ENCODE results near the gene MOV10L1.
"Not testable (repeated sequence)": the region's sequence is repeated elsewhere in the genome, so short reads cannot be mapped to it uniquely, and the experiment has no call there.

MOV10L1 gene

DNA sequence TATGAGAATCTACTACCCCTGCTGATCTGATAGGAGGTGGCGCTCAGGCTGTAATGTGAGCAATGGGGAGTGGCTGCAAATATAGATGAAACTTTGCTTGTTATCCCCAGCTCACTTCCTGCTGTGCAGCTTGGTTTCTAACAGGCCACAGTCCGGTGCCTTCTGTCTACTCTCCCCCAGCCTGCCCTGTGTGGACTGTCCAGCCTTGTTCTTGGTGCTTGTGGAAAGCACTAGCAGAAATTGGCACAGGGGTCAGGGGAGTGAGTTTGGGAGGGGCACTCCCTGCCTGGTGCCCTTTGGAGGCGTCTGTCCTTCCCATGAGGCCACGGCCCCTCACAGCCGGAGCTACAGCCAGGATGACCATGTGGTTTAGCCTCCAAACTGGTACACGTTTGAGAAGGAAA is 14.3 kb downstream of the MOV10L1 start:
- DNase-seq (ENCODE audit: low read depth, low spot score): no peak

DNA sequence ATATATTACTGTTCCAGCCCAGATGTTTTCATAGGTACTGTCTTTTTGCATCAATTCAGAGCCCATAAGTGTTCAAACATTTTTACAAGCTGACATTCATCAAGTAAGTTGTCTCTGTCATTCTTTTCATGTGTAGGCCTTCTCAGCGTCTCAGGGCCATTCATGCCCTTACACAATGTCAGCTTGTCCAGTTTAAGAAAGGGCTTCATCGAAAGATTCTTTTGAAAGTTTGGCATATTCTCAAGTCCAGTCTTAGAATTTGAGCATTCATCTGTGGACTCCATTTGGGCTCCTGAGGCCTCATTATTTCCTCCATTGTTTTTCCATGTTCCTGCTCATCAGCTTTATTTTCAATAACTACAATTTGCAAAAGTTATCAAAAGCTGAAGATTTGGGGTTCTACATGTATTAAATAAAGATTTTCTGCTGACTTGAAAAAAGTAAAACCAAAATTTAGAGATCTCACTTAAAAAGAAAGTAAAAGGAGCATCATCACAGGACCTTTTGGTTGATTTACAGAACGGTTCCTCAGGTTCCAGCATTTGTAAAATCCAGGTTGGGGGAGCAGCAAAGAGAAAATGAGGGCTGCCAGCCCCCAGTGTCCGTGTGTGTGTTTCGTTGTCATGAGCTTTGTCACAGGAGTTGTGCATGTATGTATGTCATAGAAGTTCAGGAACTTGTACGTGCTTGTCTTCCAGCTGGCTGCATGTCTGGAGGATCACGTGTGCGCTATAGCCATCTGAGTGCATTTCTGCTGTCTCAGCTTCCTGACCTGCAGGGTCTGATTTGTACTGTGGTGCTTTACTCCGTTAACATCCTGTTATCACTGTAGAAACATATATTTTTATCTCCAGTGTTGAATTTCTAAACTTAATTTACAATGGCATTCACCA is 15.6 kb downstream of the MOV10L1 start:
- no peak for DNase-seq (ENCODE audit: low read depth, low spot score)

DNA sequence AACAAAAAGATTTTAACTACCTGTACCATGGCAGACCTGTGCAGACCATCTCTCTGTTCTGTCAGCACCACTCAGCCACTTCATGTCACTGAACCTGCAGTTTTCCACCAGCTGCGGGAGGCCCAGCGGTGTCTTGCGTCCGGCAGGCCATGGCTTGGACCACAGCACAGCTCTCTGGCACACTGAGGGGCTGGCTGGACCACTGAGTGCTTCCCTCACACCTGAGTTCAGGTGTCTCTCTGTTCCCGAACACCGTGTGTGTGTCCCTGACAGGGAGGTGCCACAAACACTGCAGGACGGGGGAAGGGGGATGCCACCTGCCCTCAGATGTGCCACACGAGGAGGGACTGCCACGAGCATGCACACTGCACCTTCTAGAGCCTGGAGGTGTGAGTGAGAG is 17.7 kb downstream of the MOV10L1 start:
- DNase-seq (ENCODE audit: low read depth, low spot score): no peak

DNA sequence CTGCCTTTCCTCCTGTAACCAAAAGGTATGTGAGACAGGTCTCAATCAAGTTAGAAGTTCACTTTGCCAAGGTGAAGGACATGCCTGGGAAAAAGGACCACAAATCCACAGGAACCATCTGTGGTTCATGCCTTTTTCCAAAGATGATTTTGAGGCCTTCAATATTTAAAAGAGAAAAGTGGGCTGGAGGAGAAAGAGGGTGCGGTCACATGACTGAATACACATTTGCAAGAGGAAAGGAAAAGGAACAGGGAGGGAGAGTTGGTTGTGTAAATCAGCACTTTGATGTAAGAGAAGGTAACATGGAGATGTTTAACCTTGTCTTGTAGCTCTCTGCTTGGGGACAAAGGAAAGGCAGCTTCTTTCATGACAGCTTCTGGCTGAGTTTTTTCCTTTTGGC is 21.2 kb downstream of the MOV10L1 start:
- no peak for DNase-seq (ENCODE audit: low read depth, low spot score)

DNA sequence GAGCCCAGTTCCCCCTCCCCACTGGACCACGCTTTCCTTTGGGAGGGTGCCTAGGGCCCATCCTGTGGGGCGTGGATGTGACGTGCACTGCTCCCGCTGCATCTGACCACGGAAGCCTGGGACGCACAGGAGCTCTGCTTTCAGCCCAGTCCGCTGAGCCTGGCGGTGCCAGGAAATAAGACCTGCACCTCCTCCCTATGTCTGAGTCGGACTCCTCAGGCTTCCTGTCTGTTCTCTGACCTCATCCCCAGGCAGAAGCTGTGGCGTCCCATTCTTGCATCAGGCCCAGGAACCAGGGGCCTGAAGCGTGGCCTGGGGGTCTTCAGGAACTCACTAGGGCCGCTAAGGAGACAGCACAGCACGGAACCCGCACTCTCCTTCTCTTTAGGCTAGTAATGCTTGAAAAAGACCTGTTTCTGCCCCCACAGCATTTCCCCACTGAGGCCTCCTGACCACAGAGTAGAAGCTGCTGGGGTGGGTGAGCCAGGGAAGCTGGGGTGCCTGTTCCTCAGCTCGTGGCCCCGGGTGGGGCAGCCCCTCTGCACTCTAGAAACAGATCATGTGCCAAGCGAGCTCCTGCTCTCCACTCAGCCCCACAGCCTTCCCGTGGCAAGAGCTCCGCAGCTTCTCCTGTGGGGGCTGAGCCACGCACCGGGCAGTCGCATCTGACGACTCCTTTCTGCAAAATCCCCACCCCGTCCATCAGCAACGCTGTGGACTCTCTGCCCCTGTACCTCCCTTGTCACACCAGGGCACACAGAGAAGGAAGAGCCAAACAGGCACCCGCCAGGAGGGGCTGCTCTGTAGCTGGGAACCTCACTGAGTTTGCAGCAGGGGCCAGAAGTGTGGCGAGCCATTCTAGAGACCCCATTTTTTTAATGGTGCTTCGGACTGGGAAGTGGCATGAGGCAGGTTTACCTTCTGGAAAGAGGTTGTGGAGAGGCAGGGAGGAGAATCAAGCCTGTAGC is 22.6 kb downstream of the MOV10L1 start:
- DNase-seq (ENCODE audit: low read depth, low spot score): peak; percentile 49

DNA sequence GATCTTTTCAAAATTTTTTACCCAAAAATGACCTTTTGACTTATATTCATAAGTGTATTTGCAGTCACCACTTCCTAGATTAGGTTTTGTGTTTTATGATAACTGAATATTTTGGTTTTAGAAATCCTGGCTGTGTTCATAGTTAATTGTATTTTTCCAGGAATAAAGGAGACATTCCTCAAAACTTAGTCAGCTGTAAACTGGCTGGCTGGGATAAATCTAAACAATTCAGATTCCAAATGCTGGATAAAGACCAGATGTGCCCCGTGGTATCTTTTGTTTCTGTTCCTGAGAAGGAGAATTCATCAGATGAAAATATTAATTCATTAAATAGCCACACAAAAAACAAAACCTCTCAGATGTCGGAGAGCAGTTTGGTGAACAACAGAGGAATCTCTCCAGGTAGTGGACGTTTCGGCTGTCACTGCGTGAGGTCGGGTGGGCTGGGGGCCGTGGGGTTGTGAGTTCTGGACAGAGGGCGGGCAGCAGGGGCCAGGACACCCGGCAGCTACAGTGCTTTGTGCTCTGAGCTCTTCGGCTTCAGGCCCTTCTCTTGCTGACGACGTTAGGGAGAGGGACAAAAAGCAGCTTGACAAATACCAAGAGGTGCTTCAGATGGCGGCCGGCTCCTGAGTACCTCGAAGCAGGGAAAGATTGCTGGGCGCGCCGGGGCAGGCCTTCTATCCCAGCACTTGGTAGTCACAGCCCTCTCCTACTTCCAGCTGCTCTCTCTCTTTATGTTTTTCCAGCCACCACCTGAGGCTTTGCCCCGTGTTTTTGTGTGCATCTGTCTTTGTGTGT is 24.6 kb downstream of the MOV10L1 start:
- DNase-seq (ENCODE audit: low read depth, low spot score): no peak

DNA sequence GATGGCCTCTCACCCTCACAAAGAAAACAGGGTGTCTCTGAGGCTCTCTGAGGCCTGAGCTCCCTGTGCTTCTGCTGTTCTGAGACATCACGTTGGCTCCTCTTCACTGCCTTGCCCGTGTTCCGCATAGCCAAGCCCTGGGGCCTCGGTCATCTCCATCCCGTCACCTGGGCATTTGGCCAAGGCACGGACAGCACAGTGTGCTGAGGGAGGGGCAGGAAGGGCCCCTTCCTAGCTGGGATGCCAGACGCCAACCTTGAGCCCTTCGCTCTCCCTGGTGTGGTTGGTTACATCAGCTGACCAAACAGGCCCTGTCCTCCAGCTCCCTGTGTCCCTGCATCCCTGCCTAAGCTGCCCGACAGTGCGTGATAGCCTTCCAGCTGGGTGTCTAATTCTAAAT is 25.9 kb downstream of the MOV10L1 start:
- DNase-seq (ENCODE audit: low read depth, low spot score): no peak

DNA sequence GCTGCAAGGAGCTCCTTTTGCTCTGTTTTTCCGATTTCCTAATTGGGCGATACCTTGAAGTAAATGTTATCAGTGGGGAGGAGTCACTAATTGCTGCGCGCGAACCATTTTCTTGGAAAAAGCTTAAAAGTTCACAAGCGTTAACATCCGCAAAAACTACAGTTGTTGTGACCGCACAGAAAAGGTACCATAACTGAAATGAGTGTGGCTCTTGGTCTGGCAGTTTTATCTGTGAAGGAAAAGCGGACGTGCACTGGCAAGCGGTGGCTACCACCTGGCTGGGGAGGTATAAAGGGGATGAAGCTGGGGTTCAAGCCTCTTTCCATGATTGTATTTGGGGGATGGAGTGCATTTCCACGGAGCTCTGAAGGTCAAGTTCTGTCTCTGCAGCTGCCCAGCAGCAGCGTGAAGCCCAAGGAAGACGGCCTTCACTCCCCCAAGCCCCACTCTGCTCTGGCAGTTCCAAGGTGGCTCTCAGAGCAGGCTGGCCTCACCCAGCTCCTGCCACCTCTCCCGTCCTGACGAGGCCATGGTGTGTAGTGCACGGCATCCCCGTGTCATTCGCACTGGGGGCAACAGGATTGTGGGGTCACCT is 27.5 kb downstream of the MOV10L1 start:
- no peak for DNase-seq (ENCODE audit: low read depth, low spot score)

DNA sequence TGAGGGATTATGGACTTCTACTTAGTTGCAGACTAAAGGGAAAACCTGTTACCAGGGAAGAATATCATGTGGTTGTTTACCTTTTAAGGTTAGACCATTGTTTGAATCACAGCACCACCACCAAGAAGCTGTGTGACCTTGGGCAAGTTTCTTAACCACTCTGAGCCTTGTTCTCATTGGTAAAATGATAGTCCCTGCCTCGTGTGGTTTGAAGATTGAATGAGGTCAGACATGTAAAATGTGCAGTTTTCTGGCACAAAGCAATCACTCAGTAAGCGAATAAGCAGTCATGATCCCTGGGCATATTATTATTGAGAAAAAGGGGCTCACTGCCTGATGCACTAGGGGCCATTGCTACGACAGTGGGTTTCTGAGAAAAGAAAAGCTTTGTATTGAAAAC is 28.3 kb downstream of the MOV10L1 start:
- no peak for DNase-seq (ENCODE audit: low read depth, low spot score)

DNA sequence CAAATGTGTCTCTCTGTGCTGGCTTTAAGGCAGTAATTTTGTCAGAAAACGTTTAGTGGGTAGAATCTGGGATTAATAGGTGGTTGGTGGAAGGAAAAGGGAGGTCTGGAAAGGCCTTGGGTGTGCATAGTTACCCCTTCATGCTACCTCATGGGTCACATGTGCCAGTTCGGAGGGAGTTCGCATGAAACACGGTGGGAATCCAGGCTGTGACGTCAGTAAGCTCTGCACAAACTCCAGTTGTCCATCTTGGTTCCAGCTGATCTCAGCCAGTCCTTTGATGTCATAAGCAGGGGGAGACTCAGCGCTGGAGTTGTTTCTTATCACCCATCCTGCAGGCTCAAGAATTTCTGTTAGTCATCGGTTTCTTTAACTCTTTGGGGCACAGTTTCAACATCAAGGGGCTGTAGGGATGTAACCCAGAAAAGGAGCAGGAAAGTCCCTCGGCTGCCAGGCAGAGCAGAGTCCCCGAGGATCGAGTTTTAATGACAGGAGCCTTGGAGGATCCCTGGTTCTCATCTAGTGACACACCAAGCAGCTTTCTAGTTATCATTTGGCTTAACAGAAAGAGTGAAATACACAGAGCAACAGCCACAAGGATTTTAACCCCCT is 28.9 kb downstream of the MOV10L1 start:
- peak; percentile 83 for DNase-seq (ENCODE audit: low read depth, low spot score)

DNA sequence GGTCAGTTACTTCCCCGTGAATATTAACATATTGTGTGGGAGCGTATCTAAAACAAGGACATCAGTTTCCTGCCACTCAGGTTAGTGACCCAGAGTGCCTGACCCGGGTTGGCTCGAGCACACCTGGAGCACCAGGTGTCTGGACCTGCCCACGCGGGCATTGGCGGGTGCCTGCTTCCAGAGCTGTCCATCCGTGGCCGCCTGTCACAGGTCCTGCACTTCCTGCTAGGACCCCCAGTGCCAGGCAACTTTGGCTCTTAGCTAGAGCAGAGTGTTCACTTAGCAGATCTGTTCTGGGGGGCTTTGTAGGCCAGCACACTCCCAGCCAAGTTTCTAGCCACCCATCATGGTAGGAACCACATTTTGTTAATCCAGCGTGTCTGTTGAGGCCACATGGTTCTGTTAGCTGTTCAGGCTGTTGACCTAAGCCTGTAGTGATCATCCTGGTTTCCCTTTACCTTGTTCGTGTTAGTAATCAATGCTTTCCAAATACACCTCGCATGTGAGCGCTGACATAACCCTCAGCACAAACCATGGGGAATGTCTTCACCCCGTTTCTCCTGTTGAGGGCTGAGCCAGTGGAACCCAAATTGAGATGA is 29.5 kb downstream of the MOV10L1 start:
- no peak for DNase-seq (ENCODE audit: low read depth, low spot score)

DNA sequence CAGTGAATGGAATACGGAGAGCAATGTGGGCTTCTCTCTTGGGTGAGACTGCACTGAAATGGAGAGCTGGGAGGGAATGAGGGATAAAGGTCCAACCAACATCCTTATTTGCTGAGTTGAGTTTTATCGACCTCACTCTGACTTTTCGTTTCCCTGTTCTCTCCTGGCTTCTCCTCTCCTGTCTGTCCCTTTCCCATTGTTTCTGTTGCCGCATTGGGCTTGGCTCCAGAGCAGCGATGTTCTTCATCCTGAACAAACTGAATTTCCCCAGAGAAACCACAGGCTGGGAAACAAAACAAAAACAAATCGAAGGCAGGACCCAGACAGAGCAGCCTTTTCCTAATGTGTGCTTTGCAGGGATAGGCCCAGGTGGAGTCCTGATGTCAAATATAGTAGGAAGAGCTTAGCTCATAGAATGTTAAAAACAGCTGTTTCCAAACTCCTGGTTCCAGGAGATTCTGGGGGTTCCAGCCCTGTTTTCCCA is 30.0 kb downstream of the MOV10L1 start:
- no peak for DNase-seq (ENCODE audit: low read depth, low spot score)

DNA sequence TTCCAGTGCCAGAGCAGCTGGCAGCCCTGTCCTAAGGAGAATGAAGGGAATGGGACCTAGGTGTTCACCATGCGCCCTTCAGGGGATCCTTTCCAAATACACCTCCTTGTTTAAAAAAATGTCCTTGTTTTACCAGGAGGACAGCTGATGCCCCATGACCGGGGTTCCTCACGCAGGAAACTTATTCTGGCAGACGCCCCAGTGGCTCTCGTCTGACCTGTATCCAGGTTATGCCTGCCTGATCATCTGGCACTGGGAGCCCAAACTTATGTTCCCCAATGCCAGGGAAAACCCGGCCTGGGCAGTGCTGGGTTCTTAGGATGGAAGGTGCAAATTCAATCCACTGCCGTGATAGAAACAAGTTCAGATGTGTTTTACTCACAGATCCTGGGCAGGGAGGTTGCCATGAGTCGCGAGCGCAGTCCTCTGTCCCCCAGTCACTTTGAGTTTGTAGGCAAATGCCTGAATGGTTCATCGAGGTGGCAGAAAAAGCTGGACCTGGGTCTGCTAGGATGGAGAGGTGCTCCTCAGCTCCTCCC is 31.5 kb downstream of the MOV10L1 start:
- no peak for DNase-seq (ENCODE audit: low read depth, low spot score)

DNA sequence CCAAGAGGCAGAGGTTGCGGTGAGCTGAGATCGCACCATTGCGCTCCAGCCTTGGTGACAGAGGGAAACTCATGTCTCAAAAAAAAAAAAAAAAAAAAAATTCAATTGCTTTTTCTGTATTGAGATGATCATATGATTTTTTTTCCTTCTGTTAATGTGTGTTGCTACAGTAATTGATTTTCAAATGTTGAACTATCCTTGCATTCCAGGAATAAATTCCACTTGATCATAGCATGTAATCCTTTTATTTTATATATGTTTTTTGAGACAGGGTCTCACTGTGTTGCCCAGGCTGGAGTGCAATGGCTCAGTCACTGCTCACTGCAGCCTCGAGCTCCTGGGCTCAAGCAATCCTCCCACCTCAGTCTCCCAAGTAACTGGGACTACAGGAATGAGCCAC is 33.3 kb downstream of the MOV10L1 start:
- no peak for DNase-seq (ENCODE audit: low read depth, low spot score)

DNA sequence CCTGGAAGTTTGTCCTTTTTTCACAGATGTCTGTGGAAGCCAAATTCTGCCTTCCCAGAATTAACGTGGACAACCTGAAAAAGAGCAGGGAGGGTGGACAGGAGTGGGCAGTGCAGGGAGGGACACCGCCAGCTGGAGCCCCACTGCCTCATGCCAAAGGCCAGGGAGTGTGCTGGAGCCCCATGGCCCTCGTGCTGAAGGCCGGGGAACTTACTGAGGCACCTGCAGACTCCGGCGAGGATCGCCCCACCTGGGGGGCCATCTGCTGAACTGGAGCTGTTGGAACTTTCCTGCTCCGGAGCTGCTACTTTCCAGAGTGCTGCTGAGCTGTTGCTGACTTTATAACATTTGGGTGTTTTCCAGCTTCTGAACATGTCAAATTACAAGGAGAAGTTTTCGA is 35.2 kb downstream of the MOV10L1 start:
- DNase-seq (ENCODE audit: low read depth, low spot score): no peak

DNA sequence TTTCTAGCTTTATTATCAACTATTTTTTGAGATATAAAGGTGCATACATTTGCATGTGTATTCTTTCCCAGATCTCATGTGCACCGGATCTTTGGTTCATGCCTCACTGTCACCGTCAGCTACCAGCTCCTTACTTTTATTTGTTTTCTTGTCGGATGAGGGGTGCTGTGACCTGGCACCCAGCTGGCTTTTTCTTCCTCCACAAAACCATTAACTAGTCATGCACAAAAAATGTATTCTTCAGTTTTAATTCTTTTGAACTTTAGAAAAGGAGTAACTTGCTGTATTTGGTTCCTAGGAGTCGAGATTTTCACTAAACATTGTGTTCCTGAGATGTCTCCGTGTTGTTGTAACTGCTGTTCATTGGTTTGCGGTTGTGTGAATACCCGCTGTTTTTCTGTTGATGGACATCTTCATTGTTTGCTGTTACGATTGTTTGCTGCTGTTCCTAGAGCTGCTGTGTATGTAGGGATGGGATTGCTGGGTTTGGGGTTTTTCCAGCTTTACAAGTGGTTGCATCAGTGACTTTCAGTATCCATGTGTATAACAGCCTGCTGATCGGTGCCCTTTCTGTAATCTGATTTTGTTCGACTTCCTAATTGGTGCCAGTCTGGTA is 39.4 kb downstream of the MOV10L1 start:
- DNase-seq (ENCODE audit: low read depth, low spot score): no peak

DNA sequence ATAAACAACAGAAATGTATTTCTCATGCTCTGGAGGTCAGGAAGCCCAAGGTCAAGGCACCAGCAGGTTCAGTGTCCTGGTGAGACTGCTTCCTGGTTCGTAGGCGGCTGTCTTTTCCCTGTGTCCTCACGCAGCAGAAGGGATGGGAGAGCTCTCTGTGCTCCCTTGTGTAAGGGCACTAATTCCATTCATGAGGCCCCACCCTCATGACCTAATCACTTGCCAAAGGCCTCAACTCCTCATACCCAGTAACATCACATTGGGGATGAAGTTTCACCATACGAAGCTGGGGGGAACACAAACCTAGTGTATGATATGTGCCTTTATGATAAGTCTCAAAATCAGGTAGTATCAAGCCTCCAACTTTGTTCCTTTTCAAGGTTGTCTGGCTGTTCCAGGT is 42.1 kb downstream of the MOV10L1 start:
- no peak for DNase-seq (ENCODE audit: low read depth, low spot score)

DNA sequence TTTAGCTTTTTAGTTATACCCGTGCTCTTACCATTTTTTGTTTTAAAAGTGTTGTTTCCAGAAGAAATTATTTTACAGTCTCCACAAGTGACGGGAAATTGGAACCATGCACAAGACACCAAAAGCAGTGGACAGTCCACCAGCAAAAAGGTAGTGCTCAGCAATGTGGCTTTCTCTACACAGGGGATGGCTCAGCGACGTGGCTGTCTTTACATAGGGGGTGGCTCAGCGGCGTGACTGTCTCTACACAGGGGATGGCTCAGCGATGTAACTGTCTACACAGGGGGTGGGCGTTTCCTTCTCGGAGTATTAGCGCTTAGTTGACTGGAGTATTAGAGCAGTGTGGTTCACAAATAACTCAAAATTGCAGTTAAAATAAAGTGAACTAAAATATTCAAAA is 44.7 kb downstream of the MOV10L1 start:
- no peak for DNase-seq (ENCODE audit: low read depth, low spot score)

DNA sequence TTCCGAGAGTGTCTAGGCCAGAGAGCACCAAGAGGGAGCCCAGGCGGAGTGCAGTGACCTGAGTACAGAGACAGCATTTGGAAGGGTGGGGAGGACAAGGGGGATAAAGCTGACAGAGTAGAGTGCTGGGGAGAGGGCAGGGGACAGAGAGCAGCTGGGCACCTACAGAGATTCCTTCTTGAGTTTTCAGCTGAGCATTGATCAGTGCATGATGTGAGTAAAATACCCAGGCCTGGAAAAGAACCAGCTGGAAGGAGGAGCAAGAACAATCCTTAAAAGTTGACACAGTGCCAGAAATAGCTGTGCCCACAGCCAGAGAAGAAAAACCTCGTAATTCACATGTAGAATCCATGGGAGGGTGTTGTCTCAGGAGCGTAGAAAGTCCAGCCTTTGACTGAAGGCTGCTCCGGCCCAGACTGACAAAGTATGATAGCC is 46.8 kb downstream of the MOV10L1 start:
- DNase-seq (ENCODE audit: low read depth, low spot score): no peak

DNA sequence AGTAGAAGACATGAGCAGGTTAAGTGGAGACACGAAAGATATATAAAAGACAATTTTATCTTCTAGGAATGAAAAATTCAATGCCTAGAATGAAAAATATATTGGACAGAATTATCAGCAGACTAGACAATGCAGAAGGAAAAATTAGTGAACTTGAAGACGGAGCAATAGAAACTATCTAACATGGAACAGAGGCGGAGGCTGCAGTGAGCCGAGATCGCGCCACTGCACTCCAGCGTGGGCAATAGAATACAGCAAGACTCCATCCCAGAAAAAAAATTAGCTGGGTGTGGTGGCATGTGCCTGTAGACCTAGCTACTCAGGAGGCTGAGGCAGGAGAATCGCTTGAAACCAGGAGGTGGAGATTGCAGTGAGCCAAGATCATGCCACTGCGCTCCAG is 47.5 kb downstream of the MOV10L1 start:
- not testable (repeated sequence) for DNase-seq (ENCODE audit: low read depth, low spot score)

All from ELF-1 (cell line).